Spleen (tissue), 7 donors: Measurements from ENCODE around the gene DDX39A.

Source experiments
- CTCF ChIP-seq, 11 experiments: fragments of 200-600 bp in 7 of 11; fragments of 450-650 bp in 4 of 11; sonication (generic) in 4 of 11; IDR thresholded peaks in 8 of 11; conservative IDR thresholded peaks in 3 of 11; 1 replicate in 7 of 11; 2 replicates in 4 of 11; pipeline versions ENCODE4 v1.4.0 to v1.8.0; 2016 to 2021; ENCODE audit warnings: antibody characterized with exemption in 11 of 11, inconsistent platforms in 4 of 11, mild to moderate bottlenecking in 1 of 11
- POLR2A ChIP-seq, 3 donors: fragments of 450-650 bp; IDR thresholded peaks; one replicate each; pipeline ENCODE4 v1.5.1; 2017; ENCODE audit warnings: antibody characterized with exemption in 3 of 3, mild to moderate bottlenecking in 1 of 3
- donor health status: DM: no; HTN: no; CAD: no; lungs with moderate emphysema.
- donor health status: DM: no; HTN: no; CAD: no.
- donor health status: DM: no; HTN: no; CAD: no.

GRCh38 chr19:14433554-14434501, 14.7 kb upstream of the DDX39A start:
- peak in 2 of 11 experiments; percentile 12 to 16 for TF ChIP-seq CTCF (IDR thresholded peaks at IDR 0.05 in 8 of 11, conservative IDR thresholded peaks at IDR 0.05 in 3 of 11)
- TF ChIP-seq POLR2A (IDR thresholded peaks at IDR 0.05), result no peak
